HepG2 (cell line): Measurements from ENCODE around the gene EHBP1. TPM values are rescaled to one million over a fixed set of nuclear protein-coding genes. Genes with fewer than 3 reads are reported as not detected.

ENCODE experiments used
- ATAC-seq: fragments of 200-7000 bp; cut with Tn5 transposase; 3 replicates; pipeline ENCODE4 v1.9.1; 2020; ENCODE audit warnings: mild to moderate bottlenecking, moderate library complexity
- BruUV-seq: library from RNA; stranded (reverse); fragments of 400-500 nt; replicated peaks from 2 replicates; lab custom pipeline; 2021; lab: Mats Ljungman, UMichigan
- CTCF ChIA-PET: fragments of 300-600 bp; formaldehyde crosslinking; extraction: SDS; loops from one replicate; lab custom pipeline; 2021; ENCODE audit warnings: low total read pairs, inconsistent platforms, low intra/inter-chr PET ratio; lab: Yijun Ruan, JAX
- POLR2A ChIA-PET: fragments of 350-600 bp; sonication (Branson Sonifier 250); formaldehyde crosslinking; loops from one replicate; lab custom pipeline; 2020; ENCODE audit warnings: antibody characterized with exemption, inconsistent platforms; lab: Yijun Ruan, JAX
- DNase-seq: peaks from one replicate; pipeline ENCODE4 v3.0.0-alpha.2; 2015; ENCODE audit warnings: low spot score
- FAIRE-seq: peaks from 3 replicates; lab custom pipeline; 2011; peaks lifted over from hg19 to GRCh38; lab: Jason Lieb, UNC
- H2AFZ ChIP-seq: one replicate; pipeline ENCODE4 v1.6.1; 2011; ENCODE audit warnings: low read length, inconsistent platforms
- H3K27ac ChIP-seq: fragments of 300-600 bp; 3 replicates; pipeline ENCODE4 v1.8.0; 2011; ENCODE audit warnings: mixed run types, mild to moderate bottlenecking, mixed read lengths, low read length, inconsistent platforms; ENCODE audit not compliant: insufficient read depth; ENCODE audit errors: extremely low read length
- H3K27me3 ChIP-seq, 2 experiments: fragments of 200-600 bp in 1 of 2; 2 replicates in 1 of 2; 3 replicates in 1 of 2; pipeline versions ENCODE4 v1.6.0 to v1.8.0; 2011; ENCODE audit warnings: low read length in 2 of 2, mild to moderate bottlenecking in 2 of 2, moderate library complexity in 2 of 2, inconsistent platforms in 1 of 2; ENCODE audit not compliant: insufficient read depth in 2 of 2, control insufficient read depth in 1 of 2
- H3K36me3 ChIP-seq, 2 experiments: fragments of 200-600 bp in 1 of 2; replicated peaks in 1 of 2; 2 replicates in 1 of 2; 3 replicates in 1 of 2; pipeline versions ENCODE4 v1.5.1 to v1.8.0; 2011; ENCODE audit warnings: low read length in 2 of 2, inconsistent platforms in 1 of 2; ENCODE audit not compliant: insufficient read depth in 2 of 2, control insufficient read depth in 1 of 2
- H3K4me1 ChIP-seq: 2 replicates; pipeline ENCODE4 v1.5.1; 2012; ENCODE audit warnings: low read length, inconsistent platforms; ENCODE audit not compliant: insufficient read depth
- H3K4me2 ChIP-seq: 2 replicates; pipeline ENCODE4 v1.6.0; 2011; ENCODE audit warnings: low read depth, low read length, inconsistent platforms
- H3K4me3 ChIP-seq, 3 experiments: fragments of 200-600 bp in 1 of 3; sonication (generic), shearing (Covaris generic) in 1 of 3; replicated peaks in 1 of 3; 2 replicates each; pipeline ENCODE4 v1.5.1; 2011 to 2016; ENCODE audit warnings: low read length in 3 of 3, inconsistent platforms in 2 of 3, low read depth in 2 of 3, mild to moderate bottlenecking in 2 of 3, control low read depth in 1 of 3, mixed read lengths in 1 of 3; ENCODE audit not compliant: insufficient read depth in 1 of 3
- H3K79me2 ChIP-seq: one replicate; pipeline ENCODE4 v1.6.1; 2011; ENCODE audit warnings: low read length, inconsistent platforms; ENCODE audit not compliant: insufficient read depth
- H3K9ac ChIP-seq: 2 replicates; pipeline ENCODE4 v1.6.0; 2011; ENCODE audit warnings: mild to moderate bottlenecking, low read depth, low read length, inconsistent platforms; ENCODE audit not compliant: insufficient read depth
- H3K9me3 ChIP-seq: 2 replicates; pipeline ENCODE4 v1.5.1; 2012; ENCODE audit warnings: mild to moderate bottlenecking, low read length
- H4K20me1 ChIP-seq: 2 replicates; pipeline ENCODE4 v1.6.0; 2011; ENCODE audit warnings: inconsistent platforms, mild to moderate bottlenecking, low read length, moderate library complexity; ENCODE audit not compliant: insufficient read depth
- BCL6 ChIP-seq: IDR thresholded peaks from 2 replicates; pipeline ENCODE4 v1.6.1; 2016; ENCODE audit warnings: missing genetic modification reagents, missing compliant biosample characterization
- E2F5 ChIP-seq: sonication (generic); formaldehyde crosslinking; conservative IDR thresholded peaks from 2 replicates; pipeline ENCODE4 v1.4.0; 2020; ENCODE audit warnings: missing genetic modification reagents
- FOXA1 ChIP-seq, 2 experiments: fragments of 450-650 bp in 1 of 2; sonication (generic) in 1 of 2; formaldehyde crosslinking in 1 of 2; IDR thresholded peaks; 2 replicates each; pipeline versions ENCODE4 v1.4.0 to v1.6.1; 2016 to 2020; ENCODE audit warnings: missing genetic modification reagents in 1 of 2
- FOXA3 ChIP-seq: IDR thresholded peaks from 2 replicates; pipeline ENCODE4 v1.6.1; 2016; ENCODE audit warnings: missing genetic modification reagents, missing compliant biosample characterization
- GATAD2A ChIP-seq: IDR thresholded peaks from 2 replicates; pipeline ENCODE4 v1.6.1; 2016
- MAFF ChIP-seq: IDR thresholded peaks from 2 replicates; pipeline ENCODE4 v1.6.1; 2011; ENCODE audit warnings: low read depth, low read length, improper control_type of control experiment
- MAFK ChIP-seq, 2 experiments: IDR thresholded peaks in 1 of 2; conservative IDR thresholded peaks in 1 of 2; 2 replicates each; pipeline ENCODE4 v1.6.1; 2011; ENCODE audit warnings: improper control_type of control experiment in 2 of 2, low read length in 2 of 2
- RBM22 ChIP-seq: fragments of 200-400 bp; formaldehyde crosslinking; optimal IDR thresholded peaks from 2 replicates; pipeline ENCODE3; 2017; ENCODE audit warnings: mild to moderate bottlenecking, low read length, moderate library complexity
- SP5 ChIP-seq: IDR thresholded peaks from 2 replicates; pipeline ENCODE4 v1.6.1; 2016; ENCODE audit warnings: low read depth, borderline replicate concordance
- ZFP82 ChIP-seq: sonication (generic); formaldehyde crosslinking; IDR thresholded peaks from 2 replicates; pipeline ENCODE4 v1.5.1; 2020; ENCODE audit warnings: mild to moderate bottlenecking, missing genetic modification reagents, borderline replicate concordance
- ZNF768 ChIP-seq: sonication (generic); formaldehyde crosslinking; IDR thresholded peaks from 2 replicates; pipeline ENCODE4 v1.4.0; 2020; ENCODE audit warnings: missing genetic modification reagents
- ZSCAN20 ChIP-seq: sonication (generic); formaldehyde crosslinking; IDR thresholded peaks from 2 replicates; pipeline ENCODE4 v1.4.0; 2020; ENCODE audit warnings: missing genetic modification reagents, mild to moderate bottlenecking, borderline replicate concordance
- ZSCAN29 ChIP-seq: sonication (generic); formaldehyde crosslinking; conservative IDR thresholded peaks from 2 replicates; pipeline ENCODE4 v1.4.0; 2020; ENCODE audit warnings: mild to moderate bottlenecking, missing genetic modification reagents
- WGBS: methylation state at CpG from one replicate; pipeline ENCODE4 v1.1.6; 2017; ENCODE audit warnings: low lambda C conversion rate; 5-methylcytosine and 5-hydroxymethylcytosine counted together
- in situ Hi-C: cut with HindIII; loops from 2 replicates; pipeline ENCODE4 v1.10.0; 2017; ENCODE audit warnings: low pct_unique_long_range_greater_than_20kb; ENCODE audit not compliant: extremely low pct_ligation_motif_present
- intact Hi-C: fragments of 100-400 bp; cut with micrococcal nuclease; formaldehyde crosslinking; loops from one replicate; pipeline ENCODE4 v1.10.0; 2022; ENCODE audit not compliant: unreplicated experiment
- polyA plus RNA-seq, 8 experiments: library from polyadenylated mRNA; depleted of rRNA in 3 of 8; stranded (reverse) in 7 of 8; unstranded in 1 of 8; fragments of >200 nt; fragmentation: Illumina TruSeq in 4 of 8; extraction: Trizol in 4 of 8; gene quantifications; 2 replicates each; pipeline versions ENCODE4 v1.2.1 to v1.2.3, GENCODE V29; 2011 to 2016; ENCODE audit warnings: low read depth in 4 of 8, missing spikeins in 1 of 8, mixed read lengths in 1 of 8; ENCODE audit not compliant: insufficient read depth in 1 of 8
- total RNA-seq, 5 experiments: library from RNA; depleted of rRNA; stranded (reverse); fragments of >200 nt; fragmentation: Illumina TruSeq; extraction: Trizol; gene quantifications; 2 replicates each; pipeline ENCODE4 v1.2.3, GENCODE V29; 2016; ENCODE audit warnings: low read depth in 1 of 5
- TF ChIP-seq, protein P1 (sequence below): sonication (generic); formaldehyde crosslinking; IDR thresholded peaks from 2 replicates; pipeline ENCODE4 v1.5.0; 2020; ENCODE audit warnings: mild to moderate bottlenecking, missing genetic modification reagents

Gene EHBP1
- total and polyA plus RNA-seq, 2 of the 13 experiments (the other 11 are each of a cell fraction or from before 2014, with no cell fraction given), result 93.5 to 146 TPM

- POLR2A ChIA-PET, result no interaction called here
Observed at GRCh38 chr2:62792408-62792807, 86.9 kb downstream of the EHBP1 start.

GRCh38 chr2:62793213-62793612 is 87.7 kb downstream of the EHBP1 start:
- ATAC-seq, result no peak
- H3K27me3 ChIP-seq, result no peaks in the 10 kb centered on the region
- H3K27ac ChIP-seq, result no peak overlapping the region
- H3K4me3 ChIP-seq, result no peak overlapping the region
- ChIA-PET CTCF (no interaction called here), POLR2A (no interaction called here)
- no peak for FAIRE-seq
- peaks cover 91% of the 10 kb centered on the region for H3K79me2 ChIP-seq
- in situ Hi-C loops (no loop called here), intact Hi-C loops (no loop called here)
- peaks cover 2 to 10% of the 10 kb centered on the region in 2 experiments; a peak in 3 of 5 replicates for H3K36me3 ChIP-seq
- H3K9me3 ChIP-seq, result no peaks in the 10 kb centered on the region
- DNase-seq, result peak; percentile 40
- H2AFZ ChIP-seq, result no peak overlapping the region
- TF ChIP-seq ZSCAN20 (CRISPR knock-in tag) (no peak), GATAD2A (CRISPR knock-in tag) (0 out of 2 replicates have a peak, but pooled peaks have one; percentile 12), RBM22 (peak; percentile 91), FOXA3 (CRISPR knock-in tag) (peak; percentile 26; the same call in 1 of the 2 replicates), BCL6 (CRISPR knock-in tag) (no peak), ZFP82 (CRISPR knock-in tag) (no peak), FOXA1 (IDR thresholded peaks at IDR 0.05) (no peak), FOXA1 (CRISPR knock-in tag; IDR thresholded peaks at IDR 0.05) (peak; percentile 39; the same call in 1 of the 2 replicates)
- TF ChIP-seq, protein P1, sequence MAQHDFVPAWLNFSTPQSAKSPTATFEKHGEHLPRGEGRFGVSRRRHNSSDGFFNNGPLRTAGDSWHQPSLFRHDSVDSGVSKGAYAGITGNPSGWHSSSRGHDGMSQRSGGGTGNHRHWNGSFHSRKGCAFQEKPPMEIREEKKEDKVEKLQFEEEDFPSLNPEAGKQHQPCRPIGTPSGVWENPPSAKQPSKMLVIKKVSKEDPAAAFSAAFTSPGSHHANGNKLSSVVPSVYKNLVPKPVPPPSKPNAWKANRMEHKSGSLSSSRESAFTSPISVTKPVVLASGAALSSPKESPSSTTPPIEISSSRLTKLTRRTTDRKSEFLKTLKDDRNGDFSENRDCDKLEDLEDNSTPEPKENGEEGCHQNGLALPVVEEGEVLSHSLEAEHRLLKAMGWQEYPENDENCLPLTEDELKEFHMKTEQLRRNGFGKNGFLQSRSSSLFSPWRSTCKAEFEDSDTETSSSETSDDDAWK (CRISPR knock-in tag), result no peak
- H3K9ac ChIP-seq, result no peak overlapping the region
- BruUV-seq, result no TSS peak
- WGBS, result 64% methylated on average over 2 of the region's 2 CpGs
- H4K20me1 ChIP-seq, result peaks cover 45% of the 10 kb centered on the region
- 0 out of 2 replicates have a peak overlapping the region, but pooled peaks have one; percentile 10 for H3K4me2 ChIP-seq
- peaks cover 57% of the 10 kb centered on the region for H3K4me1 ChIP-seq

More at GRCh38 chr2:62792408-62792807, 86.9 kb downstream of the EHBP1 start:
- H4K20me1 ChIP-seq, result peaks cover 53% of the 10 kb centered on the region
- no peak overlapping the region for H3K4me2 ChIP-seq
- H3K79me2 ChIP-seq, result peaks cover 96% of the 10 kb centered on the region
- FAIRE-seq, result no peak
- H3K27me3 ChIP-seq, result no peaks in the 10 kb centered on the region
- intact Hi-C loops, result no loop called here
- peaks cover 65% of the 10 kb centered on the region for H3K4me1 ChIP-seq
- no peak overlapping the region for H3K4me3 ChIP-seq
- H2AFZ ChIP-seq, result no peak overlapping the region
- 94% methylated on average over 2 of the region's 2 CpGs for WGBS
- BruUV-seq, result no TSS peak
- H3K9me3 ChIP-seq, result no peaks in the 10 kb centered on the region
- no peak for DNase-seq
- H3K27ac ChIP-seq, result no peak overlapping the region
- in situ Hi-C loops, result no loop called here
- H3K36me3 ChIP-seq, result peaks cover 2 to 10% of the 10 kb centered on the region in 2 experiments; a peak in 3 of 5 replicates
- H3K9ac ChIP-seq, result no peak overlapping the region
- no peak for ATAC-seq
- CTCF ChIA-PET, result no interaction called here
- TF ChIP-seq MAFF, result peak; percentile 59; the same call in 1 of the 2 replicates
- TF ChIP-seq SP5 (CRISPR knock-in tag), result no peak
- TF ChIP-seq ZSCAN29 (CRISPR knock-in tag), result no peak
- peak; percentile 55 to 84 for TF ChIP-seq MAFK (conservative IDR thresholded peaks at IDR 0.05 in 1 of 2, IDR thresholded peaks at IDR 0.05 in 1 of 2; ENCODE audit: low read length in 2 of 2)
- no peak for TF ChIP-seq ZNF768 (CRISPR knock-in tag)
- TF ChIP-seq E2F5 (CRISPR knock-in tag), result no peak
